Smooth muscle cell (in vitro differentiated cells): ENCODE results near the gene MYCL. TPM values are rescaled to one million over a fixed set of nuclear protein-coding genes. Genes with fewer than 3 reads are reported as not detected.

Experiments used
- DNase-seq: peaks from one replicate; lab custom pipeline; 2025; ENCODE audit not compliant: unreplicated experiment; lab: John Stamatoyannopoulos, UW
- H2AFZ ChIP-seq: fragments of 200-600 bp; sonication (generic); 2 replicates; pipeline ENCODE4 v1.6.0; 2016; ENCODE audit warnings: antibody characterized with exemption, low read depth, mild to moderate bottlenecking
- H3F3A ChIP-seq: fragments of 200-600 bp; sonication (generic); 2 replicates; pipeline ENCODE4 v1.6.0; 2017; ENCODE audit warnings: antibody characterized with exemption, low read depth
- H3K27ac ChIP-seq: fragments of 200-600 bp; sonication (generic); 2 replicates; pipeline ENCODE4 v1.5.1; 2016; ENCODE audit warnings: low read depth, mild to moderate bottlenecking
- H3K27me3 ChIP-seq: fragments of 200-600 bp; sonication (generic); 2 replicates; pipeline ENCODE4 v1.6.1; 2016; ENCODE audit warnings: low read depth, mild to moderate bottlenecking
- H3K36me3 ChIP-seq: fragments of 200-600 bp; sonication (generic); 2 replicates; pipeline ENCODE4 v1.5.1; 2016; ENCODE audit warnings: low read depth
- H3K4me1 ChIP-seq: fragments of 200-600 bp; sonication (generic); 2 replicates; pipeline ENCODE4 v1.5.1; 2016; ENCODE audit warnings: low read depth
- H3K4me2 ChIP-seq: fragments of 200-600 bp; sonication (generic); 2 replicates; pipeline ENCODE4 v1.6.0; 2016; ENCODE audit warnings: mild to moderate bottlenecking
- H3K4me3 ChIP-seq: fragments of 200-600 bp; sonication (generic); 2 replicates; pipeline ENCODE4 v1.5.1; 2016; ENCODE audit warnings: mild to moderate bottlenecking
- H3K79me2 ChIP-seq: fragments of 200-600 bp; sonication (generic); 2 replicates; pipeline ENCODE4 v1.6.0; 2016; ENCODE audit warnings: low read depth, mild to moderate bottlenecking
- H3K9ac ChIP-seq: fragments of 200-600 bp; sonication (generic); 2 replicates; pipeline ENCODE4 v1.6.0; 2016; ENCODE audit warnings: low read depth
- H3K9me3 ChIP-seq: fragments of 200-600 bp; sonication (generic); replicated peaks from 2 replicates; pipeline ENCODE4 v1.5.1; 2016; ENCODE audit warnings: low read depth
- H4K20me1 ChIP-seq: fragments of 200-600 bp; sonication (generic); 2 replicates; pipeline ENCODE4 v1.6.0; 2016; ENCODE audit warnings: low read depth
- CTCF ChIP-seq: fragments of 200-600 bp; sonication (generic); IDR thresholded peaks from 2 replicates; pipeline ENCODE4 v1.5.1; 2017; ENCODE audit warnings: borderline replicate concordance, mild to moderate bottlenecking, antibody characterized with exemption; ENCODE audit not compliant: insufficient read depth, poor library complexity, severe bottlenecking
- WGBS: methylation state at CpG from one replicate; pipeline ENCODE4 v1.1.7; 2016; ENCODE audit warnings: low lambda C conversion rate; 5-methylcytosine and 5-hydroxymethylcytosine counted together
- polyA plus RNA-seq: library from polyadenylated mRNA; unstranded; fragments of >200 nt; fragmentation: Nextera tagmentation; extraction: Ambion mirVana; gene quantifications from 2 replicates; pipeline ENCODE4 v1.2.1, GENCODE V29; 2016
- small RNA-seq: library from RNA; depleted of rRNA; stranded (forward); fragments of <200 nt; gene quantifications from one replicate; pipeline ENCODE3, GENCODE V24; 2014
- total RNA-seq: library from RNA; depleted of rRNA; stranded (reverse); fragments of >200 nt; gene quantifications from 2 replicates; pipeline ENCODE4 v1.2.3, GENCODE V29; 2014

MYCL gene
- total and polyA plus RNA-seq, 2 experiments from 2014 or later: 0.98 to 4.5 TPM

GRCh38 chr1:39847940-39848339 is 53.8 kb downstream of the MYCL start:
- Histone ChIP-seq H3K9me3 (no peaks in the 10 kb centered on the region), H3K4me2 (no peak overlapping the region), H3K27me3 (no peaks in the 10 kb centered on the region), H2AFZ (no peak overlapping the region), H4K20me1 (peaks cover 98% of the 10 kb centered on the region), H3K79me2 (no peaks in the 10 kb centered on the region), H3K36me3 (peaks cover 4% of the 10 kb centered on the region), H3K4me3 (no peak overlapping the region), H3K4me1 (peaks cover 5% of the 10 kb centered on the region), H3K27ac (no peak overlapping the region), H3K9ac (no peak overlapping the region), H3F3A (peaks cover 20% of the 10 kb centered on the region)
- no peak for TF ChIP-seq CTCF
- DNase-seq: no peak
- 96% methylated on average over 6 of the region's 6 CpGs for WGBS

GRCh38 chr1:39846796-39847195 is 54.9 kb downstream of the MYCL start:
- peak overlapping the region; percentile 31 for H3K9ac ChIP-seq
- H3K27me3 ChIP-seq: no peaks in the 10 kb centered on the region
- peaks cover 4% of the 10 kb centered on the region for H3K36me3 ChIP-seq
- H3K9me3 ChIP-seq: no peaks in the 10 kb centered on the region
- peaks cover 97% of the 10 kb centered on the region for H4K20me1 ChIP-seq
- no peaks in the 10 kb centered on the region for H3K79me2 ChIP-seq
- TF ChIP-seq CTCF: no peak
- peak overlapping the region; percentile 84 for H3K27ac ChIP-seq
- peak overlapping the region; percentile 56 for H3K4me2 ChIP-seq
- peaks cover 5% of the 10 kb centered on the region for H3K4me1 ChIP-seq
- H2AFZ ChIP-seq: no peak overlapping the region
- peaks cover 20% of the 10 kb centered on the region for H3F3A ChIP-seq
- no peak for DNase-seq
- WGBS: 100% methylated on average over 1 of the region's 1 CpG
- H3K4me3 ChIP-seq: no peak overlapping the region

GRCh38 chr1:39845569-39846566 is 55.8 kb downstream of the MYCL start:
- H3K9me3 ChIP-seq: no peaks in the 10 kb centered on the region
- H3K27ac ChIP-seq: peak overlapping the region; percentile 84
- no peak overlapping the region for H2AFZ ChIP-seq
- no peak for TF ChIP-seq CTCF
- peak overlapping the region; percentile 31 for H3K9ac ChIP-seq
- peaks cover 98% of the 10 kb centered on the region for H4K20me1 ChIP-seq
- DNase-seq: peak; percentile 50
- H3K4me2 ChIP-seq: peak overlapping the region; percentile 56
- peaks cover 20% of the 10 kb centered on the region for H3F3A ChIP-seq
- H3K27me3 ChIP-seq: no peaks in the 10 kb centered on the region
- no peak overlapping the region for H3K4me3 ChIP-seq
- no peaks in the 10 kb centered on the region for H3K79me2 ChIP-seq
- WGBS: 12% methylated on average over 7 of the region's 7 CpGs
- H3K36me3 ChIP-seq: peaks cover 12% of the 10 kb centered on the region
- H3K4me1 ChIP-seq: peaks cover 5% of the 10 kb centered on the region

Small RNA genes within 50 kb of the gene (small RNA-seq; reads per million reads assigned to genes)
- gene RF00019: not detected

Other genes starting within 250 kb of the MYCL start
- not detected in 2 replicates for gene NT5C1A, start 229.8 kb downstream of the MYCL start, total RNA-seq
- gene NT5C1A, start 229.8 kb downstream of the MYCL start, polyA plus RNA-seq: not detected in 2 replicates
- gene HPCAL4, start 210.5 kb downstream of the MYCL start, total RNA-seq: 0.04 and 0.22 TPM in 2 replicates
- 0.17 TPM in 1 of 2 replicates, not detected in the other for gene HPCAL4, start 210.5 kb downstream of the MYCL start, polyA plus RNA-seq
- 45.1 and 47.8 TPM in 2 replicates for gene PPIE, start 163.0 kb downstream of the MYCL start, total RNA-seq
- 62.0 and 75.9 TPM in 2 replicates for gene PPIE, start 163.0 kb downstream of the MYCL start, polyA plus RNA-seq
- gene OXCT2, start 130.6 kb downstream of the MYCL start, total RNA-seq: not detected in 2 replicates
- not detected in 2 replicates for gene OXCT2, start 130.6 kb downstream of the MYCL start, polyA plus RNA-seq
- 0.27 TPM in 1 of 2 replicates, not detected in the other for gene BMP8B, start 113.1 kb downstream of the MYCL start, total RNA-seq
- gene BMP8B, start 113.1 kb downstream of the MYCL start, polyA plus RNA-seq: 0.06 TPM in 1 of 2 replicates, not detected in the other
- gene TRIT1, start 18.4 kb downstream of the MYCL start, total RNA-seq: 22.1 and 26.7 TPM in 2 replicates
- gene TRIT1, start 18.4 kb downstream of the MYCL start, polyA plus RNA-seq: 12.8 and 19.7 TPM in 2 replicates
- 3.2 and 3.3 TPM in 2 replicates for gene MFSD2A, start 53.2 kb upstream of the MYCL start, total RNA-seq
- gene MFSD2A, start 53.2 kb upstream of the MYCL start, polyA plus RNA-seq: 5.3 and 5.5 TPM in 2 replicates
- gene CAP1, start 138.8 kb upstream of the MYCL start, total RNA-seq: 362 and 390 TPM in 2 replicates
- gene CAP1, start 138.8 kb upstream of the MYCL start, polyA plus RNA-seq: 370 and 381 TPM in 2 replicates
- 66.3 and 85.6 TPM in 2 replicates for gene PPT1, start 195.3 kb upstream of the MYCL start, total RNA-seq
- 72.4 and 72.5 TPM in 2 replicates for gene PPT1, start 195.3 kb upstream of the MYCL start, polyA plus RNA-seq